ENCODE results near the gene FARSA.

FARSA gene

DNA sequence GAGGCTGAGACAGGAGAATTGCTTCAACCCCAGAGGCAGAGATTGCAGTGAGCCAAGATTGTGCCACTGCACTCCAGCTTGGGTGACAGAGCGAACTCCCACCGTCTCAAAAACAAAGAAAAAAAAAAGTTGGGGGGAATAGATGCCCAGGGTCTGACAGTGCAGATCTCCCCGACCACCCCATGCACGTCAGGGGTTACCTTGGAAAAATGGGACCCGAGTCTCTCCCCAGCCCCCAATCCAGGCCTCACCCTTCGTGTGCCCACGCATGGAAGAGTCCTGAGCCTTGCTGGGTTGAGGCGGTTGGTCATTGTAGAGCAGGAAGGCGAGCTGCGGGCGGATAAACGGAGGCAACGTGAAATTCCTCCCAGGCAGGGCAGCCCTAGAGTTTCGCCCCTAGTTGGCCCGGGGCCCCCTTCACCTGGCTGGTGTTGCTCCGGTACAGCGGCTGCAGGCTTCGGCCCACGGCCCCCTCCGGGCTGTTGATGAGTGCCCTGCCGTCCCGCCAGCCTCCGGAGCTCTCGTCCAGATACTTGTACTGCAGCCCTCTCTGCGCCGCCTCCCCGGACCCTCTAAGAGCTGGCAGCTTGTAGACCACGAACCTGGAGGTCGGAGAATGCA, 52.9 kb downstream of the FARSA start:
- TF ChIP-seq, protein P1, sequence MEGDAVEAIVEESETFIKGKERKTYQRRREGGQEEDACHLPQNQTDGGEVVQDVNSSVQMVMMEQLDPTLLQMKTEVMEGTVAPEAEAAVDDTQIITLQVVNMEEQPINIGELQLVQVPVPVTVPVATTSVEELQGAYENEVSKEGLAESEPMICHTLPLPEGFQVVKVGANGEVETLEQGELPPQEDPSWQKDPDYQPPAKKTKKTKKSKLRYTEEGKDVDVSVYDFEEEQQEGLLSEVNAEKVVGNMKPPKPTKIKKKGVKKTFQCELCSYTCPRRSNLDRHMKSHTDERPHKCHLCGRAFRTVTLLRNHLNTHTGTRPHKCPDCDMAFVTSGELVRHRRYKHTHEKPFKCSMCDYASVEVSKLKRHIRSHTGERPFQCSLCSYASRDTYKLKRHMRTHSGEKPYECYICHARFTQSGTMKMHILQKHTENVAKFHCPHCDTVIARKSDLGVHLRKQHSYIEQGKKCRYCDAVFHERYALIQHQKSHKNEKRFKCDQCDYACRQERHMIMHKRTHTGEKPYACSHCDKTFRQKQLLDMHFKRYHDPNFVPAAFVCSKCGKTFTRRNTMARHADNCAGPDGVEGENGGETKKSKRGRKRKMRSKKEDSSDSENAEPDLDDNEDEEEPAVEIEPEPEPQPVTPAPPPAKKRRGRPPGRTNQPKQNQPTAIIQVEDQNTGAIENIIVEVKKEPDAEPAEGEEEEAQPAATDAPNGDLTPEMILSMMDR (IDR thresholded peaks at IDR 0.05; ENCODE audit: insufficient read depth, low read depth, low read length, missing control alignments): no peak
- peak overlapping the region; percentile 86 for H3K4me3 ChIP-seq (ENCODE audit: low read length)
- no peak for DNase-seq (ENCODE audit: low read depth)

DNA sequence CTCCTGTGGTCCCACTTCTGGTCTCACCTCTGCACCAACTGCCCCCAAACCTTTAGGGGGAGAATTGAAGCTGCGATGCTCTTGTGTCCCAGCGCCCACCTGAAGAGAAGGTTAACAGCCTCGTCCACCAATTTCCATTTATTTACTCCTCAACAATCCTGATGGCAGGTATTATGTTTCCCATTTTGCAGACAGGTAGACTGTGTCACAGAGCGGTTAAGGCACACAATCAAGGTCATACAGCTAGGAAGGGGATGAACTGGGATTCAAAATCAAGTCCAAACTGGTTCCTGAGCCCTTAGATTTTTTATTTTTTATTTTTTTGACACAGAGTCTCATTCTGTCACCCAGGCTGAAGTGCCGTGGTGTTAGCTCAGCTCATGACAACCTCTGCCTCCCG, 58.4 kb downstream of the FARSA start:
- DNase-seq (ENCODE audit: low read depth): no peak
- TF ChIP-seq, protein P1 (IDR thresholded peaks at IDR 0.05; ENCODE audit: insufficient read depth, low read depth, low read length, missing control alignments): no peak
- no peak overlapping the region for H3K4me3 ChIP-seq (ENCODE audit: low read length)

DNA sequence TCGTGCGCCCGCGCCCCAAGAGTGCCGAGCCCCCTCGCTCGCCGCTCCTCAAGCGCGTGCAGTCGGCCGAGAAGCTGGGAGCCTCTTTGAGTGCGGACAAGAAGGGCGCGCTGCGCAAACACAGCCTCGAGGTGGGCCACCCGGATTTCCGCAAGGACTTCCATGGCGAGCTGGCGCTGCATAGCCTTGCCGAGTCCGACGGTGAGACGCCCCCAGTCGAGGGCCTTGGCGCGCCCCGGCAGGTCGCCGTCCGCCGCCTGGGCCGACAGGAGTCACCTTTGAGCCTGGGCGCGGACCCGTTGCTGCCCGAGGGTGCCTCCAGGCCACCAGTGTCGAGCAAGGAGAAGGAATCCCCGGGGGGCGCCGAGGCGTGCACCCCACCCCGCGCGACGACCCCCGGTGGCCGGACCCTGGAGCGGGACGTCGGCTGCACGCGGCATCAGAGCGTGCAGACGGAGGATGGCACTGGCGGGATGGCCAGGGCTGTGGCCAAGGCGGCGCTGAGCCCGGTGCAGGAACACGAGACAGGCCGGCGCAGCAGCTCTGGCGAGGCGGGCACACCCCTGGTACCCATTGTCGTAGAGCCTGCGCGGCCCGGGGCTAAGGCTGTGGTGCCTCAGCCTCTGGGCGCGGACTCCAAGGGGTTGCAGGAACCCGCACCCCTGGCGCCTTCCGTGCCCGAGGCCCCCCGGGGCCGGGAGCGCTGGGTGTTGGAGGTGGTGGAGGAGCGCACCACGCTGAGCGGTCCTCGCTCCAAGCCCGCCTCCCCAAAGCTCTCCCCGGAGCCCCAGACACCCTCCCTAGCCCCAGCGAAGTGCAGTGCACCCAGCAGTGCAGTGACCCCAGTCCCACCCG, 59.4 kb downstream of the FARSA start:
- H3K4me3 ChIP-seq (ENCODE audit: low read length): no peak overlapping the region
- TF ChIP-seq, protein P1 (IDR thresholded peaks at IDR 0.05; ENCODE audit: insufficient read depth, low read depth, low read length, missing control alignments): no peak
- DNase-seq (ENCODE audit: low read depth): no peak

DNA sequence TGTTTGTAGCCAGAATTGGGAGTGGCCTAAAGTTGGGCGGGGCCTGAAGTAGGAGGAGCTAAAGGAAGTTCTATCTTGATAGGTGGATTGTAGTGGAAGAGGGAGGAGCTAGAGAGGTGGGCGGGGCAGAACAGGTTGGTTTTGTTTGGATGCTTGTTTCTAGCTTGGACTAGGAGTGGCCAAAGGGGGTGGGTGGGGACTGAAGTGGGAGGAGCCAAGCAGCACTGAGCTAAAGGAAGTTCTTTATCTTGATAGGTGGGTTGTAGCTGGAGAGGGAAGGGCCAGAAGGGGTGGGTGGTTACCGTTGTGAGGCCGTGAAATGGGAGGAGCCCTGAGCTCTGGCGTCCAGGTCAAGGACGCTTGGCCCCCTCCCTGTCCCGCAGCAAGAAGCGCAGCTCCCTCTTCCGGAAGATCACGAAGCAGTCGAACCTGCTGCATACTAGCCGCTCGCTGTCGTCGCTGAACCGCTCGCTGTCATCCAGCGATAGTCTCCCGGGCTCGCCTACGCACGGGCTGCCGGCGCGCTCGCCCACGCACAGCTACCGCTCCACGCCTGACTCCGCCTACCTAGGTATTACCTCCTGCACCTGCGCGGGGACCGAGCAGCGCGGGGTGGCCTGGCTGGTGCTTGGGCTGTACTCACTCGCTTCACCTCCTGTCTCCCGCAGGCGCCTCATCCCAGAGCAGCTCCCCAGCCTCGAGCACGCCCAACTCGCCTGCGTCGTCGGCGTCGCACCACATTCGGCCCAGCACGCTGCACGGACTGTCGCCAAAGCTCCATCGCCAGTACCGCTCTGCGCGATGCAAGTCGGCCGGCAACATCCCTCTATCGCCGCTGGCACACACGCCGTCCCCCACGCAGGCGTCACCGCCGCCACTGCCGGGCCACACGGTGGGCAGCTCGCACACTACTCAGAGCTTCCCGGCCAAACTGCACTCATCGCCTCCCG, 60.3 kb downstream of the FARSA start:
- DNase-seq (ENCODE audit: low read depth): peak; percentile 95
- peak overlapping the region; percentile 32 for H3K4me3 ChIP-seq (ENCODE audit: low read length)
- TF ChIP-seq, protein P1 (IDR thresholded peaks at IDR 0.05; ENCODE audit: insufficient read depth, low read depth, low read length, missing control alignments): peak; percentile 13
